HEK293 (cell line): Measurements from ENCODE around the gene PLA2G3.
"Not testable (repeated sequence)": the region's sequence is repeated elsewhere in the genome, so short reads cannot be mapped to it uniquely, and the experiment has no call there.

Experiments used
- CTCF ChIA-PET: fragments of 350-600 bp; formaldehyde crosslinking; extraction: SDS; loops from one replicate; lab custom pipeline; 2021; ENCODE audit warnings: antibody characterized with exemption; lab: Yijun Ruan, JAX
- POLR2A ChIA-PET: fragments of 300-600 bp; formaldehyde crosslinking; extraction: SDS; loops from one replicate; lab custom pipeline; 2020; ENCODE audit warnings: antibody characterized with exemption, inconsistent platforms; lab: Yijun Ruan, JAX
- H3K27ac ChIP-seq: fragments of 200-500 bp; sonication (Bioruptor generic); 2 replicates; pipeline ENCODE4 v1.5.1; 2014; ENCODE audit warnings: low read depth, low read length, control low read depth, inconsistent platforms; ENCODE audit errors: extremely low read depth
- H3K36me3 ChIP-seq, 2 experiments: fragments of 200-500 bp in 1 of 2; sonication (Bioruptor generic) in 1 of 2; 1 replicate in 1 of 2; 2 replicates in 1 of 2; pipeline ENCODE4 v1.5.1; 2014 to 2017; ENCODE audit warnings: inconsistent platforms in 2 of 2, low read length in 2 of 2; ENCODE audit not compliant: control insufficient read depth in 2 of 2, insufficient read depth in 1 of 2
- H3K4me1 ChIP-seq: fragments of 200-500 bp; sonication (Bioruptor generic); 2 replicates; pipeline ENCODE4 v1.5.1; 2014; ENCODE audit warnings: mild to moderate bottlenecking, low read length, inconsistent platforms; ENCODE audit not compliant: control insufficient read depth, insufficient read depth
- H3K4me3 ChIP-seq: 2 replicates; pipeline ENCODE4 v1.5.1; 2011; ENCODE audit warnings: low read depth, mild to moderate bottlenecking, control low read depth, low read length, moderate library complexity
- H3K9me3 ChIP-seq: fragments of 200-500 bp; sonication (Bioruptor generic); 2 replicates; pipeline ENCODE4 v1.5.1; 2014; ENCODE audit warnings: low read depth, low read length, inconsistent platforms; ENCODE audit not compliant: control insufficient read depth, insufficient read depth
- FEZF1 ChIP-seq: fragments of 450-650 bp; formaldehyde crosslinking; IDR thresholded peaks from 2 replicates; pipeline ENCODE4 v1.5.1; 2016; ENCODE audit warnings: missing biosample characterization, missing genetic modification characterization
- GLIS1 ChIP-seq: fragments of 450-650 bp; formaldehyde crosslinking; IDR thresholded peaks from 2 replicates; pipeline ENCODE4 v1.5.1; 2016; ENCODE audit warnings: missing biosample characterization, missing genetic modification characterization
- KLF1 ChIP-seq: fragments of 450-650 bp; formaldehyde crosslinking; IDR thresholded peaks from 2 replicates; pipeline ENCODE4 v1.5.1; 2016; ENCODE audit warnings: missing biosample characterization, missing genetic modification characterization
- MEIS1 ChIP-seq: sonication (generic); formaldehyde crosslinking; IDR thresholded peaks from 2 replicates; pipeline ENCODE4 v1.8.1; 2022; ENCODE audit warnings: missing genetic modification reagents, mild to moderate bottlenecking, borderline replicate concordance
- OSR2 ChIP-seq: fragments of 450-650 bp; formaldehyde crosslinking; IDR thresholded peaks from 2 replicates; pipeline ENCODE4 v1.5.1; 2016; ENCODE audit warnings: missing biosample characterization, missing genetic modification characterization
- RBAK ChIP-seq: fragments of 450-650 bp; formaldehyde crosslinking; IDR thresholded peaks from 2 replicates; pipeline ENCODE4 v1.5.1; 2016; ENCODE audit warnings: missing biosample characterization, missing genetic modification characterization
- TRIM28 ChIP-seq: IDR thresholded peaks from 2 replicates; pipeline ENCODE4 v1.6.1; 2011; ENCODE audit warnings: low read length, control low read depth, borderline replicate concordance
- ZBTB48 ChIP-seq: fragments of 450-650 bp; formaldehyde crosslinking; IDR thresholded peaks from 2 replicates; pipeline ENCODE4 v1.5.1; 2016; ENCODE audit warnings: missing biosample characterization, missing genetic modification characterization
- ZNF112 ChIP-seq: fragments of 450-650 bp; formaldehyde crosslinking; IDR thresholded peaks from 2 replicates; pipeline ENCODE4 v1.5.0; 2017; ENCODE audit warnings: missing biosample characterization, missing genetic modification characterization
- ZNF416 ChIP-seq: fragments of 450-650 bp; formaldehyde crosslinking; IDR thresholded peaks from 2 replicates; pipeline ENCODE4 v1.5.1; 2016; ENCODE audit warnings: missing biosample characterization, missing genetic modification characterization
- ZNF48 ChIP-seq: fragments of 450-650 bp; formaldehyde crosslinking; IDR thresholded peaks from 2 replicates; pipeline ENCODE4 v1.5.1; 2016; ENCODE audit warnings: missing biosample characterization, missing genetic modification characterization
- ZNF621 ChIP-seq: fragments of 450-650 bp; formaldehyde crosslinking; IDR thresholded peaks from 2 replicates; pipeline ENCODE4 v1.5.1; 2017; ENCODE audit warnings: missing biosample characterization, missing genetic modification characterization
- ZNF629 ChIP-seq: fragments of 450-650 bp; formaldehyde crosslinking; IDR thresholded peaks from 2 replicates; pipeline ENCODE4 v1.5.1; 2017; ENCODE audit warnings: missing biosample characterization, missing genetic modification characterization
- ZNF664 ChIP-seq: fragments of 450-650 bp; formaldehyde crosslinking; IDR thresholded peaks from 2 replicates; pipeline ENCODE4 v1.5.1; 2016; ENCODE audit warnings: missing biosample characterization, missing genetic modification characterization
- ZNF701 ChIP-seq: fragments of 450-650 bp; formaldehyde crosslinking; IDR thresholded peaks from 2 replicates; pipeline ENCODE4 v1.5.1; 2016; ENCODE audit warnings: missing biosample characterization, missing genetic modification characterization
- ZNF791 ChIP-seq: fragments of 450-650 bp; formaldehyde crosslinking; IDR thresholded peaks from 2 replicates; pipeline ENCODE4 v1.5.1; 2016; ENCODE audit warnings: missing biosample characterization, missing genetic modification characterization
- ZNF792 ChIP-seq: fragments of 450-650 bp; formaldehyde crosslinking; IDR thresholded peaks from 2 replicates; pipeline ENCODE4 v1.5.1; 2016; ENCODE audit warnings: missing biosample characterization, missing genetic modification characterization
- ZNF843 ChIP-seq: fragments of 450-650 bp; formaldehyde crosslinking; IDR thresholded peaks from 2 replicates; pipeline ENCODE4 v1.5.1; 2016; ENCODE audit warnings: missing biosample characterization, missing genetic modification characterization
- TF ChIP-seq, protein P1 (sequence below): fragments of 450-650 bp; formaldehyde crosslinking; IDR thresholded peaks from 2 replicates; pipeline ENCODE4 v1.5.1; 2017; ENCODE audit warnings: missing biosample characterization, mild to moderate bottlenecking, missing genetic modification characterization, moderate library complexity
- TF ChIP-seq, protein P2 (sequence below): fragments of 450-650 bp; formaldehyde crosslinking; IDR thresholded peaks from 2 replicates; pipeline ENCODE4 v1.5.1; 2016; ENCODE audit warnings: missing biosample characterization, missing genetic modification characterization
- TF ChIP-seq, protein P3 (sequence below): fragments of 450-650 bp; formaldehyde crosslinking; IDR thresholded peaks from 2 replicates; pipeline ENCODE4 v1.5.1; 2017; ENCODE audit warnings: missing biosample characterization, missing genetic modification characterization
- TF ChIP-seq, protein P4 (sequence below): fragments of 450-650 bp; formaldehyde crosslinking; IDR thresholded peaks from 2 replicates; pipeline ENCODE4 v1.5.1; 2017; ENCODE audit warnings: missing biosample characterization, missing genetic modification characterization
- TF ChIP-seq, protein P5 (sequence below): fragments of 450-650 bp; formaldehyde crosslinking; IDR thresholded peaks from 2 replicates; pipeline ENCODE4 v1.5.1; 2016; ENCODE audit warnings: missing biosample characterization, missing genetic modification characterization
- TF ChIP-seq, protein P6 (sequence below): fragments of 450-650 bp; formaldehyde crosslinking; IDR thresholded peaks from 2 replicates; pipeline ENCODE4 v1.5.1; 2016; ENCODE audit warnings: missing biosample characterization, missing genetic modification characterization, low read depth

Gene PLA2G3

DNA sequence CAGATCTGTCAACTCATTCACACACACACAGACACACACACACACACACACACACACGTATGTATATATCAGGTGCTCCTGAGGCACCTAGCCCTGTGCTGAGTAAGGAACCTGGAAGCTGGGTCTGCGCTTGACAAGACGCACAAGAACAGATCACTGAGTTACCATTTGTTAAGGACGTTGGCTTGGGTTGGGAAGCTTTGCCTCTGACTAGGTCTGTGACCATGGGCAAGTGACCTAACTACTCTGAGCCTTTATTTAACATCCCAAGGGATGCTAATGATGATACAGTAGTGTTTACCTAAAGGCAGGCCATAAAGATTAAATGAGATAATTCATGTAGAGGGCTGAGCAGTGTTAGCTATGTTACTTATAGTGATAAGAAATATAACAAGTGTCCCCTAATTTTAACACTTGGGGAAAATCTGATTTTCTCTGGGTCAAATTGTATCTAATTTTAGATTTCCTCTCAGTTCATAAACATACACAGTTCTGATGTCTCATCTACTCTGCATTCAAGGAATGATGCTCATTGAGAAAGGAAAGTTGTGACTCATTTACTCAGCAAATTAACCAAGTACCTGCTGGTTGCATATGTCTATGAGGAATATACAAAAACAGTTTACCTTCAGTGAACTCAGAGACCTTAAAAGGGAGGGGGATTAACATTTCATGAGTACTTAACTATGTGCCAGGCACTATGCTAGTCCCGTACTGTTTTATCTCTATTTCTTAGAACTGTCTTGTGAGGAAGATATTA, 33.3 kb upstream of the PLA2G3 start:
- POLR2A ChIA-PET: no interaction called here
- no peak overlapping the region for H3K27ac ChIP-seq
- CTCF ChIA-PET: interaction anchor here (0.9 to 1.6 kb wide), 3 partner anchors 39 to 100 kb away, joined by 3 to 6 read pairs (median 5); partner anchors contain the start of gene LIMK2

DNA sequence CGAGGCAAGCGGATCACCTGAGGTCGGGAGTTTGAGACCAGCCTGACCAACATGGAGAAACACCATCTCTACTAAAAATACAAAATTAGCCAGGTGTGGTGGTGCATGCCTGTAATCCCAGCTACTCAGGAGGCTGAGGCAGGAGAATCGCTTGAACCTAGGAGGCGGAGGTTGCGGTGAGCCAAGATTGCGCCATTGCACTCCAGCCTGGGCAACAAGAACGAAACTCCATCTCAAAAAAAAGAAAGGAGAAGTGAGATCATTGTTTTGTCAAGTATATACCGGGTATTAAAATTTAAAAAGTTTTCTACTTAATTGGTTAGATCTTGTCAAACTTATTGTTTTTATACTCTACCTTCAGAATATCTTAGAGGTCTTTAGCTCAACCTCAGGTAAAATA, 31.4 kb upstream of the PLA2G3 start:
- H3K27ac ChIP-seq, H3K9me3 ChIP-seq, H3K36me3 ChIP-seq, H3K4me3 ChIP-seq: not testable (repeated sequence)
- POLR2A ChIA-PET: interaction anchor here (0.6 kb wide), 1 partner anchor 51 kb away, joined by 7 read pairs; no protein-coding TSS in a partner anchor
- CTCF ChIA-PET: interaction anchor here (0.7 kb wide), 3 partner anchors 38 to 121 kb away, joined by 3 read pairs; no protein-coding TSS in a partner anchor
- H3K4me1 ChIP-seq: peaks cover 11% of the 10 kb centered on the region

More for the DNA sequence above, 33.3 kb upstream of the PLA2G3 start:
- H3K4me3 ChIP-seq: no peak overlapping the region
- H3K4me1 ChIP-seq: peaks cover 11% of the 10 kb centered on the region
- peaks cover 0 to 8% of the 10 kb centered on the region in 2 experiments; a peak in 2 of 3 replicates for H3K36me3 ChIP-seq
- H3K9me3 ChIP-seq: no peaks in the 10 kb centered on the region
- TF ChIP-seq, protein P1, sequence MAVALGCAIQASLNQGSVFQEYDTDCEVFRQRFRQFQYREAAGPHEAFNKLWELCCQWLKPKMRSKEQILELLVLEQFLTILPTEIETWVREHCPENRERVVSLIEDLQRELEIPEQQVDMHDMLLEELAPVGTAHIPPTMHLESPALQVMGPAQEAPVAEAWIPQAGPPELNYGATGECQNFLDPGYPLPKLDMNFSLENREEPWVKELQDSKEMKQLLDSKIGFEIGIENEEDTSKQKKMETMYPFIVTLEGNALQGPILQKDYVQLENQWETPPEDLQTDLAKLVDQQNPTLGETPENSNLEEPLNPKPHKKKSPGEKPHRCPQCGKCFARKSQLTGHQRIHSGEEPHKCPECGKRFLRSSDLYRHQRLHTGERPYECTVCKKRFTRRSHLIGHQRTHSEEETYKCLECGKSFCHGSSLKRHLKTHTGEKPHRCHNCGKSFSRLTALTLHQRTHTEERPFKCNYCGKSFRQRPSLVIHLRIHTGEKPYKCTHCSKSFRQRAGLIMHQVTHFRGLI: no peak
- TF ChIP-seq OSR2 (tag by site-specific recombination): peak; percentile 49; the same call in 1 of the 2 replicates
- no peak for TF ChIP-seq FEZF1 (tag by site-specific recombination)
- TF ChIP-seq ZNF664 (tag by site-specific recombination): peak; percentile 63; the same call in 1 of the 2 replicates
- no peak for TF ChIP-seq GLIS1
- TF ChIP-seq ZNF791 (tag by site-specific recombination): no peak
- peak; percentile 27; the same call in 1 of the 2 replicates for TF ChIP-seq ZNF629
- no peak for TF ChIP-seq ZBTB48 (tag by site-specific recombination)
- no peak for TF ChIP-seq ZNF792 (tag by site-specific recombination)
- TF ChIP-seq, protein P2, sequence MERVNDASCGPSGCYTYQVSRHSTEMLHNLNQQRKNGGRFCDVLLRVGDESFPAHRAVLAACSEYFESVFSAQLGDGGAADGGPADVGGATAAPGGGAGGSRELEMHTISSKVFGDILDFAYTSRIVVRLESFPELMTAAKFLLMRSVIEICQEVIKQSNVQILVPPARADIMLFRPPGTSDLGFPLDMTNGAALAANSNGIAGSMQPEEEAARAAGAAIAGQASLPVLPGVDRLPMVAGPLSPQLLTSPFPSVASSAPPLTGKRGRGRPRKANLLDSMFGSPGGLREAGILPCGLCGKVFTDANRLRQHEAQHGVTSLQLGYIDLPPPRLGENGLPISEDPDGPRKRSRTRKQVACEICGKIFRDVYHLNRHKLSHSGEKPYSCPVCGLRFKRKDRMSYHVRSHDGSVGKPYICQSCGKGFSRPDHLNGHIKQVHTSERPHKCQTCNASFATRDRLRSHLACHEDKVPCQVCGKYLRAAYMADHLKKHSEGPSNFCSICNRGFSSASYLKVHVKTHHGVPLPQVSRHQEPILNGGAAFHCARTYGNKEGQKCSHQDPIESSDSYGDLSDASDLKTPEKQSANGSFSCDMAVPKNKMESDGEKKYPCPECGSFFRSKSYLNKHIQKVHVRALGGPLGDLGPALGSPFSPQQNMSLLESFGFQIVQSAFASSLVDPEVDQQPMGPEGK: no peak
- TF ChIP-seq, protein P3, sequence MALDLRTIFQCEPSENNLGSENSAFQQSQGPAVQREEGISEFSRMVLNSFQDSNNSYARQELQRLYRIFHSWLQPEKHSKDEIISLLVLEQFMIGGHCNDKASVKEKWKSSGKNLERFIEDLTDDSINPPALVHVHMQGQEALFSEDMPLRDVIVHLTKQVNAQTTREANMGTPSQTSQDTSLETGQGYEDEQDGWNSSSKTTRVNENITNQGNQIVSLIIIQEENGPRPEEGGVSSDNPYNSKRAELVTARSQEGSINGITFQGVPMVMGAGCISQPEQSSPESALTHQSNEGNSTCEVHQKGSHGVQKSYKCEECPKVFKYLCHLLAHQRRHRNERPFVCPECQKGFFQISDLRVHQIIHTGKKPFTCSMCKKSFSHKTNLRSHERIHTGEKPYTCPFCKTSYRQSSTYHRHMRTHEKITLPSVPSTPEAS: peak; percentile 50
- no peak for TF ChIP-seq ZNF48 (tag by site-specific recombination)
- peak; percentile 56; the same call in 1 of the 2 replicates for TF ChIP-seq TRIM28
- TF ChIP-seq, protein P4, sequence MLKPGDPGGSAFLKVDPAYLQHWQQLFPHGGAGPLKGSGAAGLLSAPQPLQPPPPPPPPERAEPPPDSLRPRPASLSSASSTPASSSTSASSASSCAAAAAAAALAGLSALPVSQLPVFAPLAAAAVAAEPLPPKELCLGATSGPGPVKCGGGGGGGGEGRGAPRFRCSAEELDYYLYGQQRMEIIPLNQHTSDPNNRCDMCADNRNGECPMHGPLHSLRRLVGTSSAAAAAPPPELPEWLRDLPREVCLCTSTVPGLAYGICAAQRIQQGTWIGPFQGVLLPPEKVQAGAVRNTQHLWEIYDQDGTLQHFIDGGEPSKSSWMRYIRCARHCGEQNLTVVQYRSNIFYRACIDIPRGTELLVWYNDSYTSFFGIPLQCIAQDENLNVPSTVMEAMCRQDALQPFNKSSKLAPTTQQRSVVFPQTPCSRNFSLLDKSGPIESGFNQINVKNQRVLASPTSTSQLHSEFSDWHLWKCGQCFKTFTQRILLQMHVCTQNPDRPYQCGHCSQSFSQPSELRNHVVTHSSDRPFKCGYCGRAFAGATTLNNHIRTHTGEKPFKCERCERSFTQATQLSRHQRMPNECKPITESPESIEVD (tag by site-specific recombination): 0 out of 2 replicates have a peak, but pooled peaks have one; percentile 17
- no peak for TF ChIP-seq ZNF416
- no peak for TF ChIP-seq ZNF843 (tag by site-specific recombination)
- TF ChIP-seq ZNF112 (tag by site-specific recombination): no peak
- TF ChIP-seq, protein P5, sequence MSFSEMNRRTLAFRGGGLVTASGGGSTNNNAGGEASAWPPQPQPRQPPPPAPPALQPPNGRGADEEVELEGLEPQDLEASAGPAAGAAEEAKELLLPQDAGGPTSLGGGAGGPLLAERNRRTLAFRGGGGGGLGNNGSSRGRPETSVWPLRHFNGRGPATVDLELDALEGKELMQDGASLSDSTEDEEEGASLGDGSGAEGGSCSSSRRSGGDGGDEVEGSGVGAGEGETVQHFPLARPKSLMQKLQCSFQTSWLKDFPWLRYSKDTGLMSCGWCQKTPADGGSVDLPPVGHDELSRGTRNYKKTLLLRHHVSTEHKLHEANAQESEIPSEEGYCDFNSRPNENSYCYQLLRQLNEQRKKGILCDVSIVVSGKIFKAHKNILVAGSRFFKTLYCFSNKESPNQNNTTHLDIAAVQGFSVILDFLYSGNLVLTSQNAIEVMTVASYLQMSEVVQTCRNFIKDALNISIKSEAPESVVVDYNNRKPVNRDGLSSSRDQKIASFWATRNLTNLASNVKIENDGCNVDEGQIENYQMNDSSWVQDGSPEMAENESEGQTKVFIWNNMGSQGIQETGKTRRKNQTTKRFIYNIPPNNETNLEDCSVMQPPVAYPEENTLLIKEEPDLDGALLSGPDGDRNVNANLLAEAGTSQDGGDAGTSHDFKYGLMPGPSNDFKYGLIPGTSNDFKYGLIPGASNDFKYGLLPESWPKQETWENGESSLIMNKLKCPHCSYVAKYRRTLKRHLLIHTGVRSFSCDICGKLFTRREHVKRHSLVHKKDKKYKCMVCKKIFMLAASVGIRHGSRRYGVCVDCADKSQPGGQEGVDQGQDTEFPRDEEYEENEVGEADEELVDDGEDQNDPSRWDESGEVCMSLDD (tag by site-specific recombination): no peak
- no peak for TF ChIP-seq ZNF701 (tag by site-specific recombination)
- no peak for TF ChIP-seq KLF1
- no peak for TF ChIP-seq ZNF621
- TF ChIP-seq, protein P6, sequence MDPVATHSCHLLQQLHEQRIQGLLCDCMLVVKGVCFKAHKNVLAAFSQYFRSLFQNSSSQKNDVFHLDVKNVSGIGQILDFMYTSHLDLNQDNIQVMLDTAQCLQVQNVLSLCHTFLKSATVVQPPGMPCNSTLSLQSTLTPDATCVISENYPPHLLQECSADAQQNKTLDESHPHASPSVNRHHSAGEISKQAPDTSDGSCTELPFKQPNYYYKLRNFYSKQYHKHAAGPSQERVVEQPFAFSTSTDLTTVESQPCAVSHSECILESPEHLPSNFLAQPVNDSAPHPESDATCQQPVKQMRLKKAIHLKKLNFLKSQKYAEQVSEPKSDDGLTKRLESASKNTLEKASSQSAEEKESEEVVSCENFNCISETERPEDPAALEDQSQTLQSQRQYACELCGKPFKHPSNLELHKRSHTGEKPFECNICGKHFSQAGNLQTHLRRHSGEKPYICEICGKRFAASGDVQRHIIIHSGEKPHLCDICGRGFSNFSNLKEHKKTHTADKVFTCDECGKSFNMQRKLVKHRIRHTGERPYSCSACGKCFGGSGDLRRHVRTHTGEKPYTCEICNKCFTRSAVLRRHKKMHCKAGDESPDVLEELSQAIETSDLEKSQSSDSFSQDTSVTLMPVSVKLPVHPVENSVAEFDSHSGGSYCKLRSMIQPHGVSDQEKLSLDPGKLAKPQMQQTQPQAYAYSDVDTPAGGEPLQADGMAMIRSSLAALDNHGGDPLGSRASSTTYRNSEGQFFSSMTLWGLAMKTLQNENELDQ (tag by site-specific recombination): no peak
- TF ChIP-seq MEIS1 (CRISPR knock-in tag): no peak
- TF ChIP-seq RBAK: no peak
- TF ChIP-seq, all 188 proteins: peak for 6
